Measurements from ENCODE around the gene RAPGEF1.
A peak's percentile ranks its signal among the peaks of the same experiment; 100 is the strongest.

- TF ChIP-seq ZNF302 (CRISPR knock-in tag; IDR thresholded peaks at IDR 0.05) (no peak), CTCF (IDR thresholded peaks at IDR 0.05) (no peak), HDAC2 (IDR thresholded peaks at IDR 0.05) (no peak), HOXB13 (CRISPR knock-in tag; IDR thresholded peaks at IDR 0.05; ENCODE audit: low read depth) (0 out of 2 replicates have a peak, but pooled peaks have one; percentile 26), CBX2 (IDR thresholded peaks at IDR 0.05; ENCODE audit: borderline replicate concordance, low read depth) (no peak), POLR2A (IDR thresholded peaks at IDR 0.05; ENCODE audit: low read length) (no peak), NR3C1 (IDR thresholded peaks at IDR 0.05) (no peak), RAD21 (conservative IDR thresholded peaks at IDR 0.05 in 1 of 2, IDR thresholded peaks at IDR 0.05 in 1 of 2) (no peak)
Observed at GRCh38 chr9:131773911-131774379, 34.1 kb upstream of the RAPGEF1 start.
